ENCODE results near the gene TMEM237. TPM values are rescaled to one million over a fixed set of nuclear protein-coding genes. Genes with fewer than 3 reads are reported as not detected.

The TMEM237 gene
- total RNA-seq, 2 experiments from 2014 or later, result 26.8 to 29.2 TPM

- Histone ChIP-seq H3K9me3 (ENCODE audit: low read length) (no peaks in the 10 kb centered on the region), H4K20me1 (ENCODE audit: insufficient read depth, low read length) (no peaks in the 10 kb centered on the region), H2AFZ (ENCODE audit: low read length) (no peak overlapping the region), H3K36me3 (ENCODE audit: insufficient read depth, low read length) (0 out of 2 replicates have a peak, but pooled peaks cover 4% of the 10 kb centered on the region), H3K4me2 (ENCODE audit: low read length) (no peak overlapping the region), H3K4me1 (ENCODE audit: insufficient read depth, low read length, poor library complexity, severe bottlenecking) (no peaks in the 10 kb centered on the region), H3K9me2 (ENCODE audit: insufficient read depth, low read length) (no peaks in the 10 kb centered on the region), H3K27ac (ENCODE audit: low read depth, low read length, poor library complexity, severe bottlenecking) (no peak overlapping the region), H3K4me3 (ENCODE audit: low read depth, low read length, poor library complexity, severe bottlenecking) (no peak overlapping the region), H3K79me2 (ENCODE audit: insufficient read depth, low read depth, low read length) (no peaks in the 10 kb centered on the region)
- BruUV-seq (replicated peaks), result no TSS peak
- ChIA-PET POLR2A (interaction anchor here (0.6 to 0.7 kb wide), 2 partner anchors 188 to 397 kb away, joined by 3 read pairs; no protein-coding TSS in a partner anchor), CTCF (ENCODE audit: unreplicated experiment) (no interaction called here)
- TF ChIP-seq EZH2phosphoT487 (IDR thresholded peaks at IDR 0.05; ENCODE audit: borderline replicate concordance, low read depth, low read length) (no peak), CTCF (conservative IDR thresholded peaks at IDR 0.05; ENCODE audit: low read length) (no peak)
- intact Hi-C loops (cut with micrococcal nuclease; ENCODE audit: unreplicated experiment), result no loop called here
- no peak for DNase-seq (ENCODE audit: low spot score)
These were observed 24.3 kb downstream of the TMEM237 start for GRCh38 chr2:201618744-201619662.

- Histone ChIP-seq H3K79me2 (ENCODE audit: insufficient read depth, low read depth, low read length) (no peaks in the 10 kb centered on the region), H4K20me1 (ENCODE audit: insufficient read depth, low read length) (no peaks in the 10 kb centered on the region), H3K4me2 (ENCODE audit: low read length) (no peak overlapping the region), H3K4me3 (ENCODE audit: low read depth, low read length, poor library complexity, severe bottlenecking) (no peak overlapping the region), H2AFZ (ENCODE audit: low read length) (no peak overlapping the region), H3K4me1 (ENCODE audit: insufficient read depth, low read length, poor library complexity, severe bottlenecking) (no peaks in the 10 kb centered on the region), H3K36me3 (ENCODE audit: insufficient read depth, low read length) (no peaks in the 10 kb centered on the region), H3K27ac (ENCODE audit: low read depth, low read length, poor library complexity, severe bottlenecking) (no peak overlapping the region), H3K9me3 (ENCODE audit: low read length) (no peaks in the 10 kb centered on the region), H3K9me2 (ENCODE audit: insufficient read depth, low read length) (no peaks in the 10 kb centered on the region)
- BruUV-seq (replicated peaks), result no TSS peak
- ChIA-PET CTCF (ENCODE audit: unreplicated experiment) (no interaction called here), POLR2A (no interaction called here)
- intact Hi-C loops (cut with micrococcal nuclease; ENCODE audit: unreplicated experiment), result no loop called here
- no peak for DNase-seq (ENCODE audit: low spot score)
- TF ChIP-seq CTCF (conservative IDR thresholded peaks at IDR 0.05; ENCODE audit: low read length) (no peak), EZH2phosphoT487 (IDR thresholded peaks at IDR 0.05; ENCODE audit: borderline replicate concordance, low read depth, low read length) (no peak)
These were observed 35.3 kb downstream of the TMEM237 start for GRCh38 chr2:201608021-201608420.

GRCh38 chr2:201607568-201607967, 35.7 kb downstream of the TMEM237 start:
- H3K27ac ChIP-seq (ENCODE audit: low read depth, low read length, poor library complexity, severe bottlenecking), result no peak overlapping the region
- POLR2A ChIA-PET, result no interaction called here
- no peak overlapping the region for H3K4me3 ChIP-seq (ENCODE audit: low read depth, low read length, poor library complexity, severe bottlenecking)
- TF ChIP-seq CTCF (conservative IDR thresholded peaks at IDR 0.05; ENCODE audit: low read length) (no peak), EZH2phosphoT487 (IDR thresholded peaks at IDR 0.05; ENCODE audit: borderline replicate concordance, low read depth, low read length) (no peak)
- H3K4me2 ChIP-seq (ENCODE audit: low read length), result no peak overlapping the region
- H3K9me2 ChIP-seq (ENCODE audit: insufficient read depth, low read length), result no peaks in the 10 kb centered on the region
- no peak overlapping the region for H2AFZ ChIP-seq (ENCODE audit: low read length)
- CTCF ChIA-PET (ENCODE audit: unreplicated experiment), result no interaction called here
- no peaks in the 10 kb centered on the region for H3K36me3 ChIP-seq (ENCODE audit: insufficient read depth, low read length)
- no peaks in the 10 kb centered on the region for H3K9me3 ChIP-seq (ENCODE audit: low read length)
- no peak for DNase-seq (ENCODE audit: low spot score)
- no peaks in the 10 kb centered on the region for H4K20me1 ChIP-seq (ENCODE audit: insufficient read depth, low read length)
- no peaks in the 10 kb centered on the region for H3K79me2 ChIP-seq (ENCODE audit: insufficient read depth, low read depth, low read length)
- intact Hi-C loops (cut with micrococcal nuclease; ENCODE audit: unreplicated experiment), result no loop called here
- H3K4me1 ChIP-seq (ENCODE audit: insufficient read depth, low read length, poor library complexity, severe bottlenecking), result no peaks in the 10 kb centered on the region
- no TSS peak for BruUV-seq (replicated peaks)
